ENCODE measurements around the gene PCGF1. TPM values are rescaled to one million over a fixed set of nuclear protein-coding genes. Genes with fewer than 3 reads are reported as not detected.

Gene PCGF1
- total RNA-seq, 1 experiment from 2014 or later, result 19.3 TPM

GRCh38 chr2:74457549-74458131, 49.9 kb downstream of the PCGF1 start:
- peak overlapping the region; percentile 2; the same call in 1 of the 2 replicates for H3K27ac ChIP-seq
- DNase-seq (ENCODE audit: low read depth in 1 of 2, low spot score in 2 of 2), result no peak

GRCh38 chr2:74457129-74457548, 50.4 kb downstream of the PCGF1 start:
- no peaks in the 10 kb centered on the region for H3K9me3 ChIP-seq (replicated peaks)
- H3K27me3 ChIP-seq (replicated peaks), result no peaks in the 10 kb centered on the region
- no peak overlapping the region for H3K27ac ChIP-seq
- peaks cover 25% of the 10 kb centered on the region for H3K36me3 ChIP-seq
- H3K4me3 ChIP-seq, result peak overlapping the region; percentile 53
- DNase-seq (ENCODE audit: low read depth in 1 of 2, low spot score in 2 of 2), result no peak
- H3K4me1 ChIP-seq (replicated peaks), result peaks cover 16% of the 10 kb centered on the region

More at GRCh38 chr2:74457549-74458131, 49.9 kb downstream of the PCGF1 start:
- no peaks in the 10 kb centered on the region for H3K9me3 ChIP-seq (replicated peaks)
- no peaks in the 10 kb centered on the region for H3K27me3 ChIP-seq (replicated peaks)
- peaks cover 16% of the 10 kb centered on the region for H3K4me1 ChIP-seq (replicated peaks)
- peaks cover 30% of the 10 kb centered on the region for H3K36me3 ChIP-seq
- peak overlapping the region; percentile 53 for H3K4me3 ChIP-seq

Other genes with a start within 250 kb of the PCGF1 start
- gene SLC4A5, start 164.3 kb downstream of the PCGF1 start, total RNA-seq (2014; rRNA removed; shearing (Covaris generic)), result 0.08 TPM in 1 of 2 replicates, not detected in the other
- gene DCTN1, start 127.4 kb downstream of the PCGF1 start, total RNA-seq (2014; rRNA removed; shearing (Covaris generic)), result 95.2 and 136 TPM in 2 replicates
- 0.34 and 1.3 TPM in 2 replicates for gene C2orf81, start 86.1 kb downstream of the PCGF1 start, total RNA-seq (2014; rRNA removed; shearing (Covaris generic))
- 13.8 and 15.2 TPM in 2 replicates for gene WDR54, start 86.0 kb downstream of the PCGF1 start, total RNA-seq (2014; rRNA removed; shearing (Covaris generic))
- 5.6 and 8.7 TPM in 2 replicates for gene RTKN, start 65.8 kb downstream of the PCGF1 start, total RNA-seq (2014; rRNA removed; shearing (Covaris generic))
- 10.1 and 14.0 TPM in 2 replicates for gene INO80B, start 52.6 kb downstream of the PCGF1 start, total RNA-seq (2014; rRNA removed; shearing (Covaris generic))
- gene WBP1, start 49.3 kb downstream of the PCGF1 start, total RNA-seq (2014; rRNA removed; shearing (Covaris generic)), result 36.1 and 39.6 TPM in 2 replicates
- gene MOGS, start 42.3 kb downstream of the PCGF1 start, total RNA-seq (2014; rRNA removed; shearing (Covaris generic)), result 38.7 and 41.2 TPM in 2 replicates
- gene MRPL53, start 35.0 kb downstream of the PCGF1 start, total RNA-seq (2014; rRNA removed; shearing (Covaris generic)), result 30.4 and 55.7 TPM in 2 replicates
- gene CCDC142, start 24.7 kb downstream of the PCGF1 start, total RNA-seq (2014; rRNA removed; shearing (Covaris generic)), result 5.4 and 12.4 TPM in 2 replicates
- 19.8 and 22.9 TPM in 2 replicates for gene TTC31, start 24.6 kb downstream of the PCGF1 start, total RNA-seq (2014; rRNA removed; shearing (Covaris generic))
- gene LBX2, start 8.1 kb downstream of the PCGF1 start, total RNA-seq (2014; rRNA removed; shearing (Covaris generic)), result 0.18 and 1.6 TPM in 2 replicates
- gene TLX2, start 6.8 kb upstream of the PCGF1 start, total RNA-seq (2014; rRNA removed; shearing (Covaris generic)), result not detected in 2 replicates
- gene DQX1, start 18.5 kb upstream of the PCGF1 start, total RNA-seq (2014; rRNA removed; shearing (Covaris generic)), result not detected in 2 replicates
- 88.4 and 151 TPM in 2 replicates for gene AUP1, start 22.0 kb upstream of the PCGF1 start, total RNA-seq (2014; rRNA removed; shearing (Covaris generic))
- 28.3 and 36.8 TPM in 2 replicates for gene HTRA2, start 22.2 kb upstream of the PCGF1 start, total RNA-seq (2014; rRNA removed; shearing (Covaris generic))
- gene LOXL3, start 46.2 kb upstream of the PCGF1 start, total RNA-seq (2014; rRNA removed; shearing (Covaris generic)), result 10.4 and 14.8 TPM in 2 replicates
- 13.6 and 14.4 TPM in 2 replicates for gene DOK1, start 47.0 kb upstream of the PCGF1 start, total RNA-seq (2014; rRNA removed; shearing (Covaris generic))
- not detected in 2 replicates for gene M1AP, start 140.6 kb upstream of the PCGF1 start, total RNA-seq (2014; rRNA removed; shearing (Covaris generic))
- gene SEMA4F, start 146.6 kb upstream of the PCGF1 start, total RNA-seq (2014; rRNA removed; shearing (Covaris generic)), result 8.1 and 8.3 TPM in 2 replicates

Data from SJSA1 (cell line).